Activated T-helper 1 cell treated with anti-CD3 and anti-CD28 coated beads, Interleukin-12 subunit alpha, Interleukin-12 subunit beta, Interleukin-2, Interleukin-4 antibody, amounts not matched to agents 30 ng/mL and 10 ng/mL and 1 ng/mL, durations not matched to agents 14 hours and 24 hours and 36 hours (primary cell): ENCODE data around the gene CRYAA. TPM values are rescaled to one million over a fixed set of nuclear protein-coding genes. Genes with fewer than 3 reads are reported as not detected.
A peak's percentile ranks its signal among the peaks of the same experiment; 100 is the strongest.

Experiments used
- DNase-seq: peaks from one replicate; pipeline ENCODE4 v3.0.0; 2021; ENCODE audit warnings: low spot score
- H3K27ac Mint-ChIP-seq: one replicate; pipeline ENCODE4 v1.8.0; 2021; ENCODE audit warnings: mild to moderate bottlenecking, mixed read lengths
- H3K27me3 Mint-ChIP-seq: one replicate; pipeline ENCODE4 v1.8.0; 2022; ENCODE audit warnings: mild to moderate bottlenecking, moderate library complexity, mixed read lengths; ENCODE audit not compliant: insufficient read depth
- H3K36me3 Mint-ChIP-seq: one replicate; pipeline ENCODE4 v1.8.0; 2021; ENCODE audit warnings: low read depth, mixed read lengths
- H3K4me1 Mint-ChIP-seq: one replicate; pipeline ENCODE4 v1.8.0; 2021; ENCODE audit warnings: low read depth, mixed read lengths
- H3K4me3 Mint-ChIP-seq: one replicate; pipeline ENCODE4 v1.8.0; 2021; ENCODE audit warnings: mild to moderate bottlenecking, moderate library complexity, mixed read lengths
- H3K9me3 Mint-ChIP-seq: one replicate; pipeline ENCODE4 v1.8.0; 2021; ENCODE audit warnings: mixed read lengths
- intact Hi-C: fragments of 100-400 bp; cut with micrococcal nuclease; formaldehyde crosslinking; loops from one replicate; pipeline ENCODE4 v1.15.1; 2024
- total RNA-seq: library from RNA; stranded (reverse); gene quantifications from 2 replicates; pipeline ENCODE4 v1.2.3, GENCODE V29; 2022

CRYAA gene
- total RNA-seq, 1 donor from 2014 or later: not detected

DNA sequence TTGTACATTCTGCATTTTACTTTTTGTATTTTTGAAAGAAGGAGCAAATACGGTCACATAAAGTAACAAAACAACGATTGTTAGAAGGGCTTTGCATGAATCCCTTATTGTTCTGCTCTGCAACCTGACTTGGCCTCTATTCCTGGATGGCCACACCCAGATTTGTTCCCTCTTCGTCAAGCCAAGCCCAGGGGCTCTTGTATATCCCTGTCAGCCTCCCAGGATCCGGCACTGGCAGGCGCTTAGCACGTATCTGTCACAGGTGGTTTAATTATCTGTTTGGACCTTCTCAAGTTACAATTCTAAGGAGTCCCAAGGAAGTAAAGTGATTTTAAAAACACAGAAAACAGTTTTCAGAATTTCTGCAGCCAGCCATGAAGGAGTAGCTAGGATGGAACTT lies 28.0 kb downstream of the CRYAA start:
- peaks cover 29% of the 10 kb centered on the region for H3K9me3 Mint-ChIP-seq
- H3K36me3 Mint-ChIP-seq: peaks cover 3% of the 10 kb centered on the region
- no peak overlapping the region for H3K4me3 Mint-ChIP-seq
- intact Hi-C loops: no loop called here
- H3K27ac Mint-ChIP-seq: no peak overlapping the region
- H3K27me3 Mint-ChIP-seq: peaks cover 3% of the 10 kb centered on the region
- no peak for DNase-seq
- peaks cover 13% of the 10 kb centered on the region for H3K4me1 Mint-ChIP-seq

DNA sequence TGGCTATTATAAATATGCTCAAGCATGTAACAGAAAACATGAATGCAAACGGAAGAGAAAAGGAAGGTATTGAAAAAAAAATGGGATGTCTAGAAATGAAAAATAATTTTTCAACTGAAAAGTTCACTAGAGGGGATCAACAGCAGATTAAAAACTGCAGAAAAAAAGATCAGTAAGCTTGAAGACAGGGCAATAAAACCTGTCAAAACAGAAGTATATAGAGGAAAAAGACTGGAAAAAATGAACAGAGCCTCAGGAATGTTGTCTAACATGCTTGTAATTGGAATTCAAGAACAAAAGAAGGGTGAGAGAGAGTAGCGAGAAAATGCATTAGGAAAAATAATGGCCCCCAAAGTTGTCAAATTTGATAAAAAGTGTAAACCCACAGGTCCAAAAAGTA lies 29.6 kb downstream of the CRYAA start:
- peaks cover 13% of the 10 kb centered on the region for H3K4me1 Mint-ChIP-seq
- H3K27me3 Mint-ChIP-seq: no peaks in the 10 kb centered on the region
- no peak for DNase-seq
- H3K27ac Mint-ChIP-seq: no peak overlapping the region
- no peak overlapping the region for H3K4me3 Mint-ChIP-seq
- H3K9me3 Mint-ChIP-seq: peaks cover 37% of the 10 kb centered on the region
- peaks cover 3% of the 10 kb centered on the region for H3K36me3 Mint-ChIP-seq
- intact Hi-C loops: no loop called here

- intact Hi-C loops: no loop called here
- peaks cover 37% of the 10 kb centered on the region for H3K9me3 Mint-ChIP-seq
- peaks cover 2% of the 10 kb centered on the region for H3K27me3 Mint-ChIP-seq
- DNase-seq: no peak
- H3K27ac Mint-ChIP-seq: no peak overlapping the region
- H3K4me1 Mint-ChIP-seq: peaks cover 7% of the 10 kb centered on the region
- peaks cover 3% of the 10 kb centered on the region for H3K36me3 Mint-ChIP-seq
- H3K4me3 Mint-ChIP-seq: no peak overlapping the region
These were observed 32.7 kb downstream of the CRYAA start for GRCh38 chr21:43201491-43201890.

DNA sequence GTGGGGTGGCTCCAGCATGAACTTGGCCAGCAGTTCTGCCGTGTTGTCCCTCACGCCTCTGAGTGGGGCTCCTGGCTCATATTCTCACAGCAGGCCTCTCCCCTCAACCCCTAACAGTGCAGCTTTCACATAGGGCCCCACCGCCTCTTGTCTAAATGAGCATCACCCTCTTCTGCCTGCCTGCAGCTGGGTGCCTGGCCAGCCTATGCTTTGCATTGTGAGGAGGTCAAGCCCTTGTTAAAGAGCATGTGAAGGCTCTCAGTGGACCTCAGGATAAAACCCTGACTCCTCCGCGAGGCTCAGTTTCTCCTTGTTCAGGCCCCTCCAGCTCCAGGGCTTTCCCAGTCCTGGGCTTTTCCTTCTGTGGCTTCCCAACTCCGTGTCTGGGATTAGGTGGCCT lies 34.8 kb downstream of the CRYAA start:
- H3K27me3 Mint-ChIP-seq: peaks cover 5% of the 10 kb centered on the region
- H3K36me3 Mint-ChIP-seq: no peaks in the 10 kb centered on the region
- intact Hi-C loops: no loop called here
- no peak for DNase-seq
- no peak overlapping the region for H3K27ac Mint-ChIP-seq
- H3K9me3 Mint-ChIP-seq: peaks cover 30% of the 10 kb centered on the region
- no peak overlapping the region for H3K4me3 Mint-ChIP-seq
- no peaks in the 10 kb centered on the region for H3K4me1 Mint-ChIP-seq

DNA sequence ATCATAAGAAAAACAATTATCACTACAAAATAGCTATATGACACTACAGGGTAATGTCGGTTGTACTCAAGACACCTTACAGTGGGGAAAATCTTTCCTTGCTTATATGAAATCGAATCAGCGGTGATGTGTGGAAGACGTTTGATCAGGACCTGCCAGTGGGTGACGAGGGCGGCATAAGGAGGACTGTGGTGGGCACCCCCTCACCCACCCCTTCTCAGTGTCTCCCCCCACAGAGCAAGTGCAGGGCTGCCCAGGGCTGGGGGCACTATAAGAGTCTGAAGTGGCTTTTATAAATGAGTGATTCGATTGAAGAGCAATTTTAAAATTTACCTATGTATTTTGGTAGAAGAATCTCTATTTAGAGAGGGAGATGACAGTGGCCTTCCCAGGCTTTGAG lies 35.8 kb downstream of the CRYAA start:
- H3K27me3 Mint-ChIP-seq: peaks cover 5% of the 10 kb centered on the region
- DNase-seq: no peak
- no peak overlapping the region for H3K27ac Mint-ChIP-seq
- no peaks in the 10 kb centered on the region for H3K36me3 Mint-ChIP-seq
- intact Hi-C loops: no loop called here
- no peak overlapping the region for H3K4me3 Mint-ChIP-seq
- peaks cover 24% of the 10 kb centered on the region for H3K9me3 Mint-ChIP-seq
- H3K4me1 Mint-ChIP-seq: no peaks in the 10 kb centered on the region

GRCh38 chr21:43206231-43207042 lies 37.6 kb downstream of the CRYAA start:
- Mint-ChIP-seq H3K36me3 (no peaks in the 10 kb centered on the region), H3K9me3 (peaks cover 12% of the 10 kb centered on the region), H3K4me1 (no peaks in the 10 kb centered on the region), H3K27ac (no peak overlapping the region), H3K4me3 (no peak overlapping the region), H3K27me3 (peaks cover 5% of the 10 kb centered on the region)
- intact Hi-C loops: no loop called here
- DNase-seq: no peak

GRCh38 chr21:43207043-43207315 lies 38.2 kb downstream of the CRYAA start:
- intact Hi-C loops: no loop called here
- H3K36me3 Mint-ChIP-seq: no peaks in the 10 kb centered on the region

DNA sequence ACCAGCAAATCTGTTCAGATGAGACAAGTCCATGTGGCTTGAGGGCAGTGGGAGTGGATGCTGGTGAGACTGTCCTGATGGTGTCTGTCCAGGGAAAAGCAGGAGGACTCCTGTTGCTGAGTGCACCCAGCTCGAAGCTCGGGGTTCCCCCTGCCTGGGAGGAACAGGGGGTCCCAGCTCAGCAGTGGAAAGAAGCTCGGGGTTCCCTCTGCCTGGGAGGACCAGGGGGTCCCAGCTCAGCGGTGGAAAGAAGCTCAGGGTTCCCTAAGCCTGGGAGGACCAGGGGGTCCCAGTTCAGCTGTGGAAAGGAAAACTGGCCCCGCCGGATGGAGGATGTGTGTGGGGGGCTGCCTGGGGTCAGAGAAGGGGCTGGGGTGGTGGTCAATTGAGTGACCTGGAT lies 39.1 kb downstream of the CRYAA start:
- no peak overlapping the region for H3K4me3 Mint-ChIP-seq
- no peaks in the 10 kb centered on the region for H3K4me1 Mint-ChIP-seq
- intact Hi-C loops: no loop called here
- no peak for DNase-seq
- no peaks in the 10 kb centered on the region for H3K36me3 Mint-ChIP-seq
- peaks cover 3% of the 10 kb centered on the region for H3K9me3 Mint-ChIP-seq
- H3K27ac Mint-ChIP-seq: no peak overlapping the region
- peaks cover 5% of the 10 kb centered on the region for H3K27me3 Mint-ChIP-seq

More at GRCh38 chr21:43207043-43207315, 38.2 kb downstream of the CRYAA start:
- no peaks in the 10 kb centered on the region for H3K4me1 Mint-ChIP-seq
- no peak overlapping the region for H3K27ac Mint-ChIP-seq
- no peak overlapping the region for H3K4me3 Mint-ChIP-seq
- peaks cover 5% of the 10 kb centered on the region for H3K27me3 Mint-ChIP-seq
- no peak for DNase-seq
- H3K9me3 Mint-ChIP-seq: peaks cover 6% of the 10 kb centered on the region

DNA sequence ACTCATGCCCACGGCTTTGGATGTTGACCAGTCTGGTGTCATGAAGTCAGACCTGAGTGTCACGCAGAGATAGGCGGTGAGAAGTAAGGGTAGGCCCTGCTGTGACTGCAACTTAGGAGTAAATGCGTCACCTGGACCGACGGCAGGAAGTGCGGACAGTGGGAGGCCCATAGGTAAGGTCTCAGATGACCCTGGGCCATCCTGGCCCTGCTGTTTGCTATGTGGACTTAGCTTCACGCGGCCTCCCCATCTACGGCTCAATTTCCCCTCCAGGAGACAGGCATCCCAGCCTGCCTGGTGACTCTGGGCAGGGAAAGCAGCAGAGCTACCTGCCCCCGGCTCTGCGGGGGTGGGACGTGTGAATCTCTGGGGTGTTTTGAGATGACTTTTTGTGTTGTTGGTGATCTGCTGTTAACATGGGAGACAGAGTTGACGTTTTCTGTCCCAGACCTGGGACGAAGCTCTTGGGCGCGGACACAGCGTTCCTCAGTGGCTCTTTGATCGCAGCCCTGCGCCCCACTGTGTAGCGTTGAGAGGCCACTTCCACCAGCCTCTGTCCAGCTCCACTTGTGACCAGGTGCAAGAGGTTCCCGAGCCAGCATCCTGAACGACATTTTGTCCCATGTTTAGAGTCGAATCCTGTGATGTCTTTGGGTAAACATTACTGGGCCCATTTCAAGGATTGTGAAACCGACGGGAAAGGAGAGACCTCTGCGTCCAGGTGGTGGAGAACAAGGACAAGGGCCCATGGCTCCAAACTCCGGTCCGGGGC lies 39.9 kb downstream of the CRYAA start:
- no peak for DNase-seq
- intact Hi-C loops: no loop called here
- Mint-ChIP-seq H3K4me1 (no peaks in the 10 kb centered on the region), H3K27me3 (peaks cover 5% of the 10 kb centered on the region), H3K4me3 (no peak overlapping the region), H3K36me3 (no peaks in the 10 kb centered on the region), H3K27ac (no peak overlapping the region), H3K9me3 (no peaks in the 10 kb centered on the region)

DNA sequence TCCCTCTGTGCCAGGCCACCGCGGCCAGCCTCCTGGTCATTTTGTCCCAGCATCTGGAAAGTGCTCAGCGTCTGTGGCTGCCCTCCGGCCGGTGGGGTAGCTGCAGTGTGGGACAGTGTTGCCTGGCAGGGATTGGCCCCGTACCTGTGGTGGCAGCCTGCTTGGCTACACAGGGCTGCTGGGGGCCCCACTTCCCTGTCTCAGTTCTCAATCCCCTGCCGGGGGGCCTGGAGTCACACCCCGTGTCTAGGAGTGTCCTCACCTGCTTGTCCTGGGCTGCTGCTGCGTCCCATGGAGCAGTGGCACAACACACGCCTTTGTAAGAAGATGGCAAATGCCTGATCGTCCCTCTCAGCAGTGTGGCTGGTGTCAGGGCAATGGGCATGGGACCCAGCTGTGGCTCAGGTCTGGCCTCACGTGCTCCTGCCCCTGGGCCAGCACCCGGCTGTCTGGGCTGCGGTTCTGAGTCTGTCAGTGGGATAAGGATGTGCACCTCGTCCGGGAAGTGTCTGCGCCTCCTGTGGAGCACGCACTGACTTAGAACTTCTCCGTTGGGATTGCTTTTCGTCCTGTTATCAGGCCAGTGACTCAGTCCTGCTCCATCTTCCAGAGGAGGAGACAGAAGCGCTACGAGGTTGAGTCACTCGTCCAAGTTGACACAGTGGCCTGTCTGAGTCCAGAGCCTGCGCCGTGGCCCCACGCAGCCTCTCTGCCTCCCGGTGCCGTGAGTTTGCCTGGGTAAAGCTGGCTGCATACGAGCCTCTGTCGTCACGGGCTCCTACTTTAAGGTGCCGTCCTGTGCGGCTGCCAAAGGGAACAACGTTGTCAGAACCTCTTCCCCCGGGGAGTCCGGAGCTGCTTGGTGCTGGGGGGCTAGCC lies 41.0 kb downstream of the CRYAA start:
- H3K9me3 Mint-ChIP-seq: no peaks in the 10 kb centered on the region
- H3K27me3 Mint-ChIP-seq: peaks cover 3% of the 10 kb centered on the region
- no peak overlapping the region for H3K4me3 Mint-ChIP-seq
- H3K4me1 Mint-ChIP-seq: no peaks in the 10 kb centered on the region
- no peak for DNase-seq
- no peak overlapping the region for H3K27ac Mint-ChIP-seq
- intact Hi-C loops: no loop called here
- no peaks in the 10 kb centered on the region for H3K36me3 Mint-ChIP-seq

GRCh38 chr21:43210454-43211071 lies 41.8 kb downstream of the CRYAA start:
- Mint-ChIP-seq H3K27me3 (peaks cover 3% of the 10 kb centered on the region), H3K27ac (no peak overlapping the region), H3K4me3 (no peak overlapping the region), H3K9me3 (no peaks in the 10 kb centered on the region), H3K36me3 (no peaks in the 10 kb centered on the region), H3K4me1 (no peaks in the 10 kb centered on the region)
- DNase-seq: no peak
- intact Hi-C loops: no loop called here

DNA sequence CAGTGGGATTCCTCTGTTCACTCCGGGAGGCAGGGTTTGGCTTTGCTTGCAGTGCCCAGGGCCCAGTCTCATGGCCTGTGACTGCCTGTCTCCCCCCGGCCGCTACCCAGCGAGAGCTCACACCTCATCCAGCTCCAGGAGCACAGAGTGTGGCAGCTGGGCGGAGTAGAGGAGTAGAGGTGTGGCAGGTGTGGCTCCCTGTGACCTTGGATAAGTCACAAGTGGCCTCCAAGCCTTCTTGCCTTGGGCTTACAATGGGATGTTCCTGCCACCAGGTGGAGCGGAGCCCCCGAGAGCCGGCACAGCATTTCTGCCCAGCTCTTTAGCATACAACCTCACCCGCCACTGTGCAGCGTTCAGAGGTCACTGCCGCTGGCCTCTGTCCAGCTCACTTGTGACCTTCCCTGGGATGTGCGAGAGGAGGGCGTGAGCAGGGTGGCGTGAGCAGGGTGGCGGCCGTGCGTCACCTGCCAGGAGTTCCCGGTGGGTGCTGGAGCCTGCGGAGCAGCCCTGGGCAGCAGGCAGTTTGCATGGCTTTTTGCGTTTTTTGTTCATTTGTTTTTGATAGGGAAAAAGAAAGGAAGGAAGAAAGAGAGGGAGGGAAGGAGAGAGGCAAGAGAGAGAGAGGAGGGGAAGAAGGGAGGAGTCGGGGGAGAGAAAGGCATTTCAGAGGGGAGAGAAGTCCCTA lies 42.4 kb downstream of the CRYAA start:
- Mint-ChIP-seq H3K4me1 (no peaks in the 10 kb centered on the region), H3K36me3 (no peaks in the 10 kb centered on the region)

More for the DNA sequence above, 42.4 kb downstream of the CRYAA start:
- no peak for DNase-seq
- H3K27me3 Mint-ChIP-seq: peaks cover 3% of the 10 kb centered on the region
- intact Hi-C loops: no loop called here
- H3K4me3 Mint-ChIP-seq: no peak overlapping the region
- no peaks in the 10 kb centered on the region for H3K9me3 Mint-ChIP-seq
- peak overlapping the region; percentile 21 for H3K27ac Mint-ChIP-seq
